ENCODE measurements around the gene DOC2A. TPM values are rescaled to one million over a fixed set of nuclear protein-coding genes. Genes with fewer than 3 reads are reported as not detected.

The DOC2A gene
- total RNA-seq, 2 experiments from 2014 or later = 0.14 TPM

DNA sequence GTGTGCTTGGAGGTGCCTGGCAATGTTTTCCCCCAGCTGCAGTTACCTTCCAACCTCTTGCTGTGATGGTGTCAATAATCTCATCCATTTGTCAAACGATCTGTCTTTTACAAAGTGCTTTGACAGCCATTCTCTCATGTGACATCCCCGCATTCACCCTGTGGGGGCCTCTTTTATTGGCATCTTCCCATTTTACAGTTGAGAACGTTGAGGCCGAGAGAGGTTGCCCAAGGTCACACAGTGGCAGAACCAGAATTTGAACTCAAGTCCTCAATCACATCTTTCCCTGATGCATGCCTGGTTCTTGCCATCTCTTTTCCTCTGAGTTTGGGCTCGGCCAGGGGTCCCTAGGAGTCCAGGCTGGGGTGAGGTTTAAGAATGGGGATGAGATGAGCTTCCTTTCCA lies 35.7 kb downstream of the DOC2A start:
- intact Hi-C loops (cut with DNase I, micrococcal nuclease) = loop anchor here in 1 of 2 experiments (5.0 kb wide), 1 partner anchor 53 kb away; no protein-coding TSS in a partner anchor
- H3K27me3 Mint-ChIP-seq = no peaks in the 10 kb centered on the region
- Histone ChIP-seq H3K36me3 (ENCODE audit: insufficient read depth, low read length) (peaks cover 28% of the 10 kb centered on the region), H3K27me3 (ENCODE audit: control insufficient read depth in 1 of 2, insufficient read depth in 2 of 2, low read length in 2 of 2) (no peaks in the 10 kb centered on the region), H3K4me3 (ENCODE audit: low read length) (peak overlapping the region; percentile 99), H3K4me1 (ENCODE audit: insufficient read depth, low read length) (peaks cover 39% of the 10 kb centered on the region), H3K9me3 (ENCODE audit: control insufficient read depth in 1 of 2, insufficient read depth in 1 of 2, low read length in 2 of 2) (no peaks in the 10 kb centered on the region), H3K27ac (ENCODE audit: low read depth in 1 of 2, low read length in 2 of 2) (peak overlapping the region; percentile 25 to 70)
- H3K27ac Mint-ChIP-seq = peak overlapping the region; percentile 84
- DNase-seq (no peak), ATAC-seq (ENCODE audit: poor library complexity) (no peak)
- H3K4me3 Mint-ChIP-seq = peak overlapping the region; percentile 98
- POLR2A ChIA-PET = interaction anchor here (0.9 to 6.4 kb wide), 5 partner anchors 13 to 167 kb away, joined by 3 to 69 read pairs (median 18); partner anchors contain the start of genes HIRIP3, INO80E, KCTD13 and TMEM219
- CTCF ChIA-PET = interaction anchor here (1.3 kb wide), 1 partner anchor 112 kb away, joined by 3 read pairs; the partner anchor contains the start of gene CDIPT
- TF ChIP-seq, protein P1, sequence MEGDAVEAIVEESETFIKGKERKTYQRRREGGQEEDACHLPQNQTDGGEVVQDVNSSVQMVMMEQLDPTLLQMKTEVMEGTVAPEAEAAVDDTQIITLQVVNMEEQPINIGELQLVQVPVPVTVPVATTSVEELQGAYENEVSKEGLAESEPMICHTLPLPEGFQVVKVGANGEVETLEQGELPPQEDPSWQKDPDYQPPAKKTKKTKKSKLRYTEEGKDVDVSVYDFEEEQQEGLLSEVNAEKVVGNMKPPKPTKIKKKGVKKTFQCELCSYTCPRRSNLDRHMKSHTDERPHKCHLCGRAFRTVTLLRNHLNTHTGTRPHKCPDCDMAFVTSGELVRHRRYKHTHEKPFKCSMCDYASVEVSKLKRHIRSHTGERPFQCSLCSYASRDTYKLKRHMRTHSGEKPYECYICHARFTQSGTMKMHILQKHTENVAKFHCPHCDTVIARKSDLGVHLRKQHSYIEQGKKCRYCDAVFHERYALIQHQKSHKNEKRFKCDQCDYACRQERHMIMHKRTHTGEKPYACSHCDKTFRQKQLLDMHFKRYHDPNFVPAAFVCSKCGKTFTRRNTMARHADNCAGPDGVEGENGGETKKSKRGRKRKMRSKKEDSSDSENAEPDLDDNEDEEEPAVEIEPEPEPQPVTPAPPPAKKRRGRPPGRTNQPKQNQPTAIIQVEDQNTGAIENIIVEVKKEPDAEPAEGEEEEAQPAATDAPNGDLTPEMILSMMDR (IDR thresholded peaks at IDR 0.05) = no peak
- peaks cover 50% of the 10 kb centered on the region for H3K4me1 Mint-ChIP-seq (ENCODE audit: low read depth)
- H3K9me3 Mint-ChIP-seq = no peaks in the 10 kb centered on the region
- H3K36me3 Mint-ChIP-seq (ENCODE audit: low read depth) = peaks cover 43% of the 10 kb centered on the region

DNA sequence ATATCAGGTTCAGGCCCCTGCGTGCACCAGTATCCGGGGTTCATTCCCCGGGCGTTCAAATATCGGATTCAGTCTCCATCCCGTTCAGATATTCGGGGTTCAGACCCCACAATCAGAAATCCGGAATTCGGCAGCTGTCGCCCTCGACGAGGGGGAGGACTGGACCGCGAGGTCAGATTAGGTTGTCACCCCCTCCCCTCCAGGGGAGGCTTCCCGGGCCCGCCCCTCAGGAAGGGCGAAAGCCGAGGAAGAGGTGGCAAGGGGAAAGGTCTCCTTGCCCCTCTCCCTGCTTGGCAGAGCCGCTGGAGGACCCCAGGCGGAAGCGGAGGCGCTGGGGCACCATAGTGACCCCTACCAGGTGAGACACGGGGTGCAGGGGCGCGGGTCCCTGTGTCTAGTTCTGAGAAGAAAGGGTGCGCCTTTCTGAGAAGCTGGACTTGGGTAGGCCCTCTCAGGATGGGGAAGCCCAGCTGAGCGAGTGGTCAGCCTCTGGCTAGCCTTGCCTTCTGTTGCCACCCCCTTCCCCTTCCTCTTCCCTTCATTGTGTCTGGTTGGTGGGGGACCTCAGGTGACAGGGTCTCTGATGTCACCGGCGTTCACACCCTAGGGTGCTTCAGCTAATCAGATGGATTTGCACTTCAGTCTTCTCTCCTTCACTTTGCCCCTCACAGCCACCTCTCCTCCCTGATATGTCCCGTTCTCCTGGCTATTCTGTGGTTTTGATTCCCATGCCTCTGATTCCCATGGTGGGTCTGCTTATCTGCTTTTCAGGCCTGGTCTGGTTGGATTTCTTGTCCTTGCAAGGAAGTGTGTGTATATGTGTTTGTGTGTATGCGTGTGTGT lies 36.3 kb downstream of the DOC2A start:
- peak overlapping the region; percentile 99 for H3K4me3 ChIP-seq (ENCODE audit: low read length)
- intact Hi-C loops (cut with DNase I, micrococcal nuclease) = loop anchor here in 1 of 2 experiments (1.0 to 5.0 kb wide), 3 partner anchors 20 to 167 kb away; partner anchors contain the start of gene MAZ
- H3K36me3 Mint-ChIP-seq (ENCODE audit: low read depth) = peaks cover 40% of the 10 kb centered on the region
- H3K9me3 ChIP-seq (ENCODE audit: control insufficient read depth in 1 of 2, insufficient read depth in 1 of 2, low read length in 2 of 2) = no peaks in the 10 kb centered on the region
- peak overlapping the region; percentile 70 to 83 for H3K27ac ChIP-seq (ENCODE audit: low read depth in 1 of 2, low read length in 2 of 2)
- TF ChIP-seq, protein P1 (IDR thresholded peaks at IDR 0.05) = no peak
- no peaks in the 10 kb centered on the region for H3K27me3 Mint-ChIP-seq
- peaks cover 39% of the 10 kb centered on the region for H3K4me1 ChIP-seq (ENCODE audit: insufficient read depth, low read length)
- H3K27me3 ChIP-seq (ENCODE audit: control insufficient read depth in 1 of 2, insufficient read depth in 2 of 2, low read length in 2 of 2) = no peaks in the 10 kb centered on the region
- DNase-seq (peak in 3 of 14 experiments; percentile 28 to 54 (median 49)), ATAC-seq (ENCODE audit: poor library complexity) (no peak)
- H3K4me1 Mint-ChIP-seq (ENCODE audit: low read depth) = peaks cover 50% of the 10 kb centered on the region
- H3K9me3 Mint-ChIP-seq = no peaks in the 10 kb centered on the region
- H3K4me3 Mint-ChIP-seq = peak overlapping the region; percentile 98
- peak overlapping the region; percentile 84 for H3K27ac Mint-ChIP-seq
- ChIA-PET CTCF (interaction anchor here (3.5 kb wide), 1 partner anchor 12 kb away, joined by 17 read pairs; the partner anchor contains the start of gene TMEM219), POLR2A (interaction anchor here (0.6 to 6.4 kb wide), 11 partner anchors 13 to 979 kb away, joined by 3 to 69 read pairs (median 5); partner anchors contain the start of genes ALDOA, HIRIP3, INO80E and KCTD13)
- peaks cover 22% of the 10 kb centered on the region for H3K36me3 ChIP-seq (ENCODE audit: insufficient read depth, low read length)

Data from CD4-positive, alpha-beta T cell (primary cell).